AG09319 (cell line): Measurements from ENCODE around the gene HCN3.

Experiments used
- DNase-seq: peaks from one replicate; pipeline ENCODE4 v3.0.0-alpha.2; 2010; ENCODE audit warnings: low read depth; ENCODE audit errors: extremely low read depth
- CTCF ChIP-seq: IDR thresholded peaks from 2 replicates; pipeline ENCODE4 v1.5.1; 2011; ENCODE audit warnings: low read depth, mild to moderate bottlenecking, inconsistent platforms, low read length, moderate library complexity

The HCN3 gene

GRCh38 chr1:155321639-155322503 is 44.6 kb downstream of the HCN3 start:
- TF ChIP-seq CTCF, result no peak
- DNase-seq, result no peak

GRCh38 chr1:155322571-155322952 is 45.3 kb downstream of the HCN3 start:
- TF ChIP-seq CTCF, result no peak
- DNase-seq, result no peak

GRCh38 chr1:155322953-155323728 is 45.9 kb downstream of the HCN3 start:
- DNase-seq, result peak; percentile 91
- TF ChIP-seq CTCF, result peak; percentile 77

- DNase-seq, result peak; percentile 79
- TF ChIP-seq CTCF, result no peak
Measured at GRCh38 chr1:155323729-155324036, 46.4 kb downstream of the HCN3 start.

- DNase-seq, result peak; percentile 90
- TF ChIP-seq CTCF, result no peak
Measured at GRCh38 chr1:155324037-155324716, 46.9 kb downstream of the HCN3 start.

GRCh38 chr1:155324717-155325602 is 47.7 kb downstream of the HCN3 start:
- TF ChIP-seq CTCF, result peak; percentile 50
- no peak for DNase-seq
